PFSK-1 (cell line): Measurements from ENCODE around the gene HSD17B4.

Source experiments
- FOXP2 ChIP-seq: optimal IDR thresholded peaks from 2 replicates; pipeline ENCODE3; 2011; ENCODE audit warnings: borderline replicate concordance, control low read depth, inconsistent platforms; ENCODE audit not compliant: insufficient read depth; ENCODE audit errors: extremely low read length, extremely low read depth
- POLR2AphosphoS5 ChIP-seq: IDR thresholded peaks from 2 replicates; pipeline ENCODE4 v1.6.1; 2012; ENCODE audit warnings: low read depth, mild to moderate bottlenecking, control low read depth, low read length, moderate library complexity
- SIN3A ChIP-seq: IDR thresholded peaks from 2 replicates; pipeline ENCODE4 v1.6.1; 2012; ENCODE audit warnings: mild to moderate bottlenecking, low read length, moderate library complexity, borderline replicate concordance; ENCODE audit not compliant: insufficient read depth
- TAF1 ChIP-seq: IDR thresholded peaks from 2 replicates; pipeline ENCODE4 v1.6.1; 2012; ENCODE audit warnings: low read length, control low read depth, borderline replicate concordance; ENCODE audit not compliant: insufficient read depth
- TF ChIP-seq, protein P1 (sequence below), 2 experiments: IDR thresholded peaks; 2 replicates each; pipeline versions ENCODE4 v1.6.1 to v1.8.0; 2011 to 2012; ENCODE audit warnings: low read depth in 2 of 2, low read length in 2 of 2, control low read depth in 1 of 2, inconsistent platforms in 1 of 2, mild to moderate bottlenecking in 1 of 2, moderate library complexity in 1 of 2; ENCODE audit not compliant: insufficient read depth in 1 of 2

DNA sequence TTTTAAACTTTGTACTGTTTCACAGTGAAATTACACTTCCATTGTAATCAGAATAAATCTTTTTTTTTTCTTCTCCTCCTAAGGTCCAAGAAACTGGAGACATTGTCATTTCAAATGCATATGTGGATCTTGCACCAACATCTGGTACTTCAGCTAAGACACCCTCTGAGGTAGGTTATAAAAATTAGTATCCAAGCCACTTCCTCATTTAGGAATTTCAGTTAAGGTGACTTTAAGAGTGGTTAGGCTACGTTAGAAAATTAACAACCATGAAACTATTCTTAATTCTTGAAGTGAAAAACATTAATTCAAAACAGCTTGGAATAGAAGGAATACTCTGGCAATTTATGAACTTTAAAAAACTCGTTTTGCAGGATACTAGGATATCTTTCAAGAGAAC lies 77.5 kb downstream of the HSD17B4 start:
- TF ChIP-seq TAF1 (no peak), POLR2AphosphoS5 (no peak), SIN3A (no peak), FOXP2 (no peak)
- TF ChIP-seq, protein P1, sequence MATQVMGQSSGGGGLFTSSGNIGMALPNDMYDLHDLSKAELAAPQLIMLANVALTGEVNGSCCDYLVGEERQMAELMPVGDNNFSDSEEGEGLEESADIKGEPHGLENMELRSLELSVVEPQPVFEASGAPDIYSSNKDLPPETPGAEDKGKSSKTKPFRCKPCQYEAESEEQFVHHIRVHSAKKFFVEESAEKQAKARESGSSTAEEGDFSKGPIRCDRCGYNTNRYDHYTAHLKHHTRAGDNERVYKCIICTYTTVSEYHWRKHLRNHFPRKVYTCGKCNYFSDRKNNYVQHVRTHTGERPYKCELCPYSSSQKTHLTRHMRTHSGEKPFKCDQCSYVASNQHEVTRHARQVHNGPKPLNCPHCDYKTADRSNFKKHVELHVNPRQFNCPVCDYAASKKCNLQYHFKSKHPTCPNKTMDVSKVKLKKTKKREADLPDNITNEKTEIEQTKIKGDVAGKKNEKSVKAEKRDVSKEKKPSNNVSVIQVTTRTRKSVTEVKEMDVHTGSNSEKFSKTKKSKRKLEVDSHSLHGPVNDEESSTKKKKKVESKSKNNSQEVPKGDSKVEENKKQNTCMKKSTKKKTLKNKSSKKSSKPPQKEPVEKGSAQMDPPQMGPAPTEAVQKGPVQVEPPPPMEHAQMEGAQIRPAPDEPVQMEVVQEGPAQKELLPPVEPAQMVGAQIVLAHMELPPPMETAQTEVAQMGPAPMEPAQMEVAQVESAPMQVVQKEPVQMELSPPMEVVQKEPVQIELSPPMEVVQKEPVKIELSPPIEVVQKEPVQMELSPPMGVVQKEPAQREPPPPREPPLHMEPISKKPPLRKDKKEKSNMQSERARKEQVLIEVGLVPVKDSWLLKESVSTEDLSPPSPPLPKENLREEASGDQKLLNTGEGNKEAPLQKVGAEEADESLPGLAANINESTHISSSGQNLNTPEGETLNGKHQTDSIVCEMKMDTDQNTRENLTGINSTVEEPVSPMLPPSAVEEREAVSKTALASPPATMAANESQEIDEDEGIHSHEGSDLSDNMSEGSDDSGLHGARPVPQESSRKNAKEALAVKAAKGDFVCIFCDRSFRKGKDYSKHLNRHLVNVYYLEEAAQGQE (IDR thresholded peaks at IDR 0.05; ENCODE audit: insufficient read depth in 1 of 2, low read depth in 2 of 2, low read length in 2 of 2) = no peak
